WTC11 (cell line): Measurements from ENCODE around the gene TBL1X. TPM values are rescaled to one million over a fixed set of nuclear protein-coding genes. Genes with fewer than 3 reads are reported as not detected.

ENCODE experiments used
- ATAC-seq: fragments of 200-7000 bp; cut with Tn5 transposase; 2 replicates; pipeline ENCODE4 v1.10.0; 2021; ENCODE audit warnings: mild to moderate bottlenecking, moderate library complexity
- CTCF ChIA-PET: fragments of 300-600 bp; sonication (Branson Sonifier 250); formaldehyde crosslinking; loops from one replicate; lab custom pipeline; 2021; ENCODE audit warnings: antibody characterized with exemption; lab: Charles Lee
- POLR2A ChIA-PET: fragments of 350-600 bp; sonication (Branson Sonifier 250); formaldehyde crosslinking; loops from one replicate; lab custom pipeline; 2021; ENCODE audit warnings: antibody characterized with exemption; lab: Charles Lee
- DNase-seq: peaks from one replicate; pipeline ENCODE4 v3.0.0; 2021; ENCODE audit warnings: low spot score
- H3K27ac Mint-ChIP-seq: 2 replicates; pipeline ENCODE4 v1.8.0; 2021; ENCODE audit warnings: mixed read lengths
- H3K27me3 Mint-ChIP-seq: 2 replicates; pipeline ENCODE4 v1.8.0; 2021; ENCODE audit warnings: low read depth, mild to moderate bottlenecking, moderate library complexity, mixed read lengths
- H3K36me3 Mint-ChIP-seq: 2 replicates; pipeline ENCODE4 v1.8.0; 2021; ENCODE audit warnings: mixed read lengths
- H3K4me1 Mint-ChIP-seq: 2 replicates; pipeline ENCODE4 v1.8.0; 2022; ENCODE audit warnings: mixed read lengths
- H3K4me3 Mint-ChIP-seq: 2 replicates; pipeline ENCODE4 v1.8.0; 2021; ENCODE audit warnings: mild to moderate bottlenecking, moderate library complexity, mixed read lengths
- H3K9me3 Mint-ChIP-seq: 2 replicates; pipeline ENCODE4 v1.8.0; 2021; ENCODE audit warnings: mixed read lengths
- ATF2 ChIP-seq: sonication (generic); formaldehyde crosslinking; IDR thresholded peaks from 2 replicates; pipeline ENCODE4 v1.8.1; 2022; ENCODE audit warnings: low read depth, missing genetic modification reagents, borderline replicate concordance
- ATF3 ChIP-seq: sonication (generic); formaldehyde crosslinking; conservative IDR thresholded peaks from 2 replicates; pipeline ENCODE4 v1.8.1; 2022; ENCODE audit warnings: mild to moderate bottlenecking, missing genetic modification reagents
- ELF4 ChIP-seq: sonication (generic); formaldehyde crosslinking; IDR thresholded peaks from 2 replicates; pipeline ENCODE4 v1.8.1; 2022; ENCODE audit warnings: low read depth, mild to moderate bottlenecking, moderate library complexity, missing genetic modification reagents
- ERG ChIP-seq: fragments of 250-450 bp; sonication (Bioruptor Pico); IDR thresholded peaks from 2 replicates; pipeline ENCODE4 v1.8.0; 2021; ENCODE audit warnings: mild to moderate bottlenecking
- FOXP1 ChIP-seq: sonication (generic); formaldehyde crosslinking; IDR thresholded peaks from 2 replicates; pipeline ENCODE4 v1.8.0; 2022; ENCODE audit warnings: missing genetic modification reagents, mild to moderate bottlenecking, moderate library complexity, borderline replicate concordance
- GABPB1 ChIP-seq: sonication (generic); formaldehyde crosslinking; IDR thresholded peaks from 2 replicates; pipeline ENCODE4 v1.8.1; 2023; ENCODE audit warnings: mild to moderate bottlenecking, missing genetic modification reagents
- HMGA2 ChIP-seq: fragments of 250-450 bp; sonication (Bioruptor Pico); IDR thresholded peaks from 2 replicates; pipeline ENCODE4 v1.4.0; 2021; ENCODE audit warnings: mild to moderate bottlenecking, moderate library complexity
- RORB ChIP-seq: fragments of 250-450 bp; sonication (Bioruptor Pico); IDR thresholded peaks from 2 replicates; pipeline ENCODE4 v1.9.0; 2021; ENCODE audit warnings: mild to moderate bottlenecking
- SMAD3 ChIP-seq: sonication (generic); formaldehyde crosslinking; IDR thresholded peaks from 2 replicates; pipeline ENCODE4 v1.8.0; 2022; ENCODE audit warnings: missing genetic modification reagents, mild to moderate bottlenecking, borderline replicate concordance
- TEAD4 ChIP-seq: sonication (generic); formaldehyde crosslinking; IDR thresholded peaks from 2 replicates; pipeline ENCODE4 v1.8.0; 2022; ENCODE audit warnings: mild to moderate bottlenecking, missing genetic modification reagents
- ZNF532 ChIP-seq: fragments of 250-450 bp; sonication (Bioruptor Pico); IDR thresholded peaks from 2 replicates; pipeline ENCODE4 v1.9.0; 2021; ENCODE audit warnings: mild to moderate bottlenecking, borderline replicate concordance
- ZNF671 ChIP-seq: fragments of 250-450 bp; sonication (Bioruptor Pico); IDR thresholded peaks from 2 replicates; pipeline ENCODE4 v1.8.0; 2021; ENCODE audit warnings: mild to moderate bottlenecking
- total RNA-seq: library from RNA; stranded (reverse); gene quantifications from 3 replicates; pipeline ENCODE4 v1.2.3, GENCODE V29; 2021

Gene TBL1X
- total RNA-seq, 1 experiment from 2014 or later, result 27.7 TPM

GRCh38 chrX:9642270-9642995 lies 177.6 kb downstream of the TBL1X start (continued):
- TF ChIP-seq FOXP1 (CRISPR knock-in tag), result no peak
- TF ChIP-seq ZNF671 (CRISPR knock-in tag), result no peak
- TF ChIP-seq ATF3, result no peak
- no peak for TF ChIP-seq RORB (CRISPR knock-in tag)

GRCh38 chrX:9643807-9644206 lies 178.9 kb downstream of the TBL1X start:
- Mint-ChIP-seq H3K27ac (no peak overlapping the region), H3K4me1 (0 out of 2 replicates have a peak, but pooled peaks cover 8% of the 10 kb centered on the region), H3K9me3 (no peaks in the 10 kb centered on the region), H3K27me3 (no peaks in the 10 kb centered on the region), H3K36me3 (no peaks in the 10 kb centered on the region), H3K4me3 (no peak overlapping the region)
- CTCF ChIA-PET, result no interaction called here
- TF ChIP-seq ZNF532 (CRISPR knock-in tag) (no peak), HMGA2 (no peak), TEAD4 (CRISPR knock-in tag) (no peak), GABPB1 (no peak), SMAD3 (CRISPR knock-in tag) (no peak), ERG (CRISPR knock-in tag) (no peak)
- ATAC-seq, result no peak
- DNase-seq, result no peak
- POLR2A ChIA-PET, result no interaction called here

GRCh38 chrX:9644335-9644734 lies 179.5 kb downstream of the TBL1X start:
- H3K9me3 Mint-ChIP-seq, result no peaks in the 10 kb centered on the region
- CTCF ChIA-PET, result no interaction called here
- H3K4me1 Mint-ChIP-seq, result 0 out of 2 replicates have a peak, but pooled peaks cover 8% of the 10 kb centered on the region
- POLR2A ChIA-PET, result no interaction called here
- ATAC-seq (no peak), DNase-seq (no peak)
- H3K4me3 Mint-ChIP-seq, result no peak overlapping the region
- H3K36me3 Mint-ChIP-seq, result no peaks in the 10 kb centered on the region
- no peaks in the 10 kb centered on the region for H3K27me3 Mint-ChIP-seq
- no peak for TF ChIP-seq ZNF671 (CRISPR knock-in tag)
- TF ChIP-seq ATF2 (CRISPR knock-in tag), result no peak
- TF ChIP-seq HMGA2, result no peak
- no peak for TF ChIP-seq ELF4 (CRISPR knock-in tag)
- H3K27ac Mint-ChIP-seq, result no peak overlapping the region; the same call in 1 of the 2 replicates
